Lower lobe of right lung (tissue), 2 donors: ENCODE measurements around the gene RASA2. TPM values are rescaled to one million over a fixed set of nuclear protein-coding genes. Genes with fewer than 3 reads are reported as not detected.

Source experiments
- ATAC-seq, 2 donors: fragments of 200-7000 bp; cut with Tn5 transposase; one replicate each; pipeline ENCODE4 v1.9.1; 2020 to 2022; ENCODE audit warnings: mild to moderate bottlenecking in 2 of 2, moderate library complexity in 2 of 2
- DNase-seq: peaks from one replicate; pipeline ENCODE4 v3.0.0-alpha.2; 2020
- H3K27ac ChIP-seq: fragments of 200-600 bp; one replicate; pipeline ENCODE4 v1.8.0; 2022
- H3K27me3 ChIP-seq: fragments of 200-600 bp; one replicate; pipeline ENCODE4 v1.8.0; 2022; ENCODE audit warnings: low read depth
- H3K36me3 ChIP-seq: fragments of 200-600 bp; one replicate; pipeline ENCODE4 v1.8.0; 2022; ENCODE audit warnings: mild to moderate bottlenecking
- H3K4me1 ChIP-seq: fragments of 200-600 bp; one replicate; pipeline ENCODE4 v1.8.0; 2022
- H3K4me3 ChIP-seq: fragments of 200-600 bp; one replicate; pipeline ENCODE4 v1.8.0; 2022; ENCODE audit warnings: mild to moderate bottlenecking
- H3K9me3 ChIP-seq: fragments of 200-600 bp; one replicate; pipeline ENCODE4 v1.8.0; 2022
- intact Hi-C: fragments of 100-400 bp; cut with DNase I; formaldehyde crosslinking; loops from one replicate; pipeline ENCODE4 v1.11.0; 2022
- total RNA-seq: library from RNA; stranded (reverse); fragmentation: NEBNext Ultra II Directional; extraction: Animal tissue kit (Norgen Biotek cat#: 25700); gene quantifications from one replicate; pipeline ENCODE4 v1.2.1, GENCODE V29; 2021
- TF ChIP-seq, protein P1 (sequence below): fragments of 200-600 bp; IDR thresholded peaks from one replicate; pipeline ENCODE4 v1.8.0; 2022; ENCODE audit warnings: antibody characterized with exemption, mild to moderate bottlenecking
- donor health status: DM: no; HTN: yes; CAD: no; lungs with severe emphysema.

The RASA2 gene
- total RNA-seq, 1 donor from 2014 or later: 21.5 TPM

DNA sequence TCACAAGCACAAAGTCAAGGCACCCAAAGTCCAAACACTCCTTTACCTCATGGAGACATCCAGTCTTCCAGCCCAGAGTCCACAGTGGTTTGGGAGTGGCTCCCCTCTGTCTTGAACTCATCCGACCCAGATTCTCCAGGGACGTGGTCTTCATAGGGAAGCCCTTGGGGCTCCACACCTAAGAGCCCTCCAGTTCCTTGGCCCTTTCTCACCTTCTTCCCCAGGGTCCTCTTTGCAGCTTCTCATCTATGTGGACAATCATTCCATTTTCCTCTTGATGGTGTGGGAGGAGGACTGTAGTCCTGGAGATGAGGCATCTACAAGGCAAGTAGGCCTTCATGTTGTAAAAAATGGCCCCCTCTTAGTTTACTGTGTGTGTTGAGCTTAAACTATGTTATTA, 164.0 kb downstream of the RASA2 start:
- no peak for ATAC-seq
- no peak overlapping the region for H3K4me3 ChIP-seq
- no peaks in the 10 kb centered on the region for H3K9me3 ChIP-seq
- no peak overlapping the region for H3K27ac ChIP-seq
- no peaks in the 10 kb centered on the region for H3K36me3 ChIP-seq
- H3K27me3 ChIP-seq: no peaks in the 10 kb centered on the region
- TF ChIP-seq, protein P1, sequence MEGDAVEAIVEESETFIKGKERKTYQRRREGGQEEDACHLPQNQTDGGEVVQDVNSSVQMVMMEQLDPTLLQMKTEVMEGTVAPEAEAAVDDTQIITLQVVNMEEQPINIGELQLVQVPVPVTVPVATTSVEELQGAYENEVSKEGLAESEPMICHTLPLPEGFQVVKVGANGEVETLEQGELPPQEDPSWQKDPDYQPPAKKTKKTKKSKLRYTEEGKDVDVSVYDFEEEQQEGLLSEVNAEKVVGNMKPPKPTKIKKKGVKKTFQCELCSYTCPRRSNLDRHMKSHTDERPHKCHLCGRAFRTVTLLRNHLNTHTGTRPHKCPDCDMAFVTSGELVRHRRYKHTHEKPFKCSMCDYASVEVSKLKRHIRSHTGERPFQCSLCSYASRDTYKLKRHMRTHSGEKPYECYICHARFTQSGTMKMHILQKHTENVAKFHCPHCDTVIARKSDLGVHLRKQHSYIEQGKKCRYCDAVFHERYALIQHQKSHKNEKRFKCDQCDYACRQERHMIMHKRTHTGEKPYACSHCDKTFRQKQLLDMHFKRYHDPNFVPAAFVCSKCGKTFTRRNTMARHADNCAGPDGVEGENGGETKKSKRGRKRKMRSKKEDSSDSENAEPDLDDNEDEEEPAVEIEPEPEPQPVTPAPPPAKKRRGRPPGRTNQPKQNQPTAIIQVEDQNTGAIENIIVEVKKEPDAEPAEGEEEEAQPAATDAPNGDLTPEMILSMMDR: no peak
- DNase-seq: no peak
- intact Hi-C loops: no loop called here
- no peaks in the 10 kb centered on the region for H3K4me1 ChIP-seq

DNA sequence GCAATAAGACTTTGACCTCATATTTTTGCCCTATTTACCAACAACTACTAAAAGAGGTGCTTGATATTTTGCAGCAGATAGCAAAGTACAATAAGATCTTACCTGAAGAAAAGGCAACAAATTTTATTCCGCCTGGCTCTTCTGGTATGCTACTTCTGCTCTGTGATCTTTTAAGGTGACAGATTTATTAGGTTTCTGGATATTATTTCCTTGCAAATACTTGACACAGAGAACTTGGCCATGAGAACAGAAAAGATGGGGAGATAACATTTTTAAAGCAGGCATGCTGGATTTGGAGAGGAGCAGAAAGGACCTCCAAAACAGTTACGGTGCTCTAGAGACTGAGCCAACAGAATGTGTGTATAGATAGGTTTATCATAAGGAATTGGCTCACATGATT, 164.6 kb downstream of the RASA2 start:
- ATAC-seq: no peak
- DNase-seq: no peak
- Histone ChIP-seq H3K9me3 (no peaks in the 10 kb centered on the region), H3K27me3 (no peaks in the 10 kb centered on the region), H3K36me3 (no peaks in the 10 kb centered on the region), H3K4me3 (no peak overlapping the region), H3K4me1 (no peaks in the 10 kb centered on the region), H3K27ac (no peak overlapping the region)
- TF ChIP-seq, protein P1: no peak
- intact Hi-C loops: no loop called here

DNA sequence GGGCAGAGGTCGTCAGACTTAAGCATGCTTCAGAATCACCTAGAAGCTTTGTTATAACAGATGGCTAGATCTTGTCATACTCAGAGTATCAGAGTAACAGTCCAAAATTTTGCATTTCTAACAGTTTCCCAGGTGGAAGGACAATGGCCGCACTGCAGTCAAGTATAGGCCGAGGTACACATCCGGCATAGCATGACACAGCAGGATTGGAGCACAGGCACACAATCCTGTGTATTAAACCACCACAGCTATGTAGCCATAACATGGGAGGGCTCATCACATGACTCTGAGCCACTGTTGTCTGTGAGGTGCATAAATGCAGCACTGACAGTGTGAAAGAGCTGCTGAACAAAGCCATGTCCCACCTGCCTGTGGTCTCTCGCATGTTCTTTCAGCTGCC, 165.5 kb downstream of the RASA2 start:
- no peaks in the 10 kb centered on the region for H3K9me3 ChIP-seq
- no peaks in the 10 kb centered on the region for H3K36me3 ChIP-seq
- intact Hi-C loops: no loop called here
- DNase-seq (no peak), ATAC-seq (no peak)
- H3K27me3 ChIP-seq: no peaks in the 10 kb centered on the region
- TF ChIP-seq, protein P1: no peak
- H3K27ac ChIP-seq: no peak overlapping the region
- H3K4me3 ChIP-seq: no peak overlapping the region
- no peaks in the 10 kb centered on the region for H3K4me1 ChIP-seq

DNA sequence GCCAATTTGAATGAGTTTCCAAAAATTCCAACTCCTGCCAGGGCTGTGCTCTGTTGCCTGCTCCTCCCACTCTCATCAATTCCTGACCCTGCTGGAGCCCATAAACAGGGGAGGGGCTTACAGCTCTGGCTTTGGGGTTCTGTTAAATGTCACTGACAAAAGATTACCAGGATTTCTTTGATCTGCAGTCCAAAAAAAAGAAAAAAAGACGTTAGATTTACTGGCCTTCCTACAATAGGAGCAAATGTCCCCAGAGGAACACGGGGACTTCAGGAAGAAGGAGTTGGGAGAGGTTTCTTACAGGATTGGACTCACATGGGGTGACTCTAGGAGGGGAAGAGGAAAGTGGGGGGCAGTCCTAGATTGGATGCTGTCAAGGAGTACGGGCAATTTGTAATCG, 167.0 kb downstream of the RASA2 start:
- DNase-seq: no peak
- TF ChIP-seq, protein P1: no peak
- H3K27me3 ChIP-seq: peaks cover 13% of the 10 kb centered on the region
- no peak overlapping the region for H3K27ac ChIP-seq
- H3K4me1 ChIP-seq: no peaks in the 10 kb centered on the region
- no peaks in the 10 kb centered on the region for H3K9me3 ChIP-seq
- H3K4me3 ChIP-seq: no peak overlapping the region
- intact Hi-C loops: no loop called here
- H3K36me3 ChIP-seq: no peaks in the 10 kb centered on the region
- no peak for ATAC-seq

DNA sequence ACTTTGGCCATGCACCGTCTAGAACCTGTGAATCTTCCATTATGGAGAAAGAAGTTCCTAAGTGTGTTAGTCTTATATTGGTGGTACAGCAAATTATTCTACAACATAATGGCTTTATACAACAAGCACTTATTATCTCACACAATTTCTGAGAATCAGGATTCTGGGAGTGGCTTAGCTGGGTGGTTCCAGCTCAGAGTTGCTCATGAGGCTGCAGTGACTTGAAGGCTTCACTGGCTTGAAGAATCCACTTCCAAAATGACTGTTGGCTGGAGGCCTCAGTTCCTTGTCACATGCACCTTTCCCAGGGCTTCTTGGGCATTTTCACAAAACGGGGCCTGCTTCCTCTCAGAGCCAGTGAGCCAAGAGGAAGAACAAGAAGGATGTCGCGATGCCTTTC, 169.0 kb downstream of the RASA2 start:
- Histone ChIP-seq H3K9me3 (no peaks in the 10 kb centered on the region), H3K27ac (no peak overlapping the region), H3K27me3 (peaks cover 17% of the 10 kb centered on the region), H3K4me3 (no peak overlapping the region), H3K4me1 (no peaks in the 10 kb centered on the region), H3K36me3 (no peaks in the 10 kb centered on the region)
- TF ChIP-seq, protein P1: no peak
- intact Hi-C loops: no loop called here
- DNase-seq (no peak), ATAC-seq (no peak)

DNA sequence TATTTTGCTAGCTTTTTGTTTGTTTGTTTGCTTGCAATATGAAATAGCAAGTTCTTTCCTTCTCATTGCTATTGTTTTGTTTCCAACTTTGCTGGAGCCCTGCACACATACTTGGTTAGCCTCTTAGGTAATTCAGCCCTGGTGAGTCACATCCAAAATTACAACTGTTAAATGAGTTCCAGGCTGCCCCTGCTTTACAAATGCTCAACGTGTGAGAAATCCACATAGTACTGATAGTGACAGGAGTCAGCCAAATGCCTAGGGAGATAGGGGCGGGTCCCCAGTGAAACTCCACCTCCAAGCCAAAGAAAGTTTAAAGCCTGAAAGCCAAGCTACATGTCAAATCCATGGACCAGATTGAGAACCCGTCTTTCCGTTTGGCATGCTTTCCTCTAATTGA, 169.9 kb downstream of the RASA2 start:
- no peak for ATAC-seq
- TF ChIP-seq, protein P1: no peak
- intact Hi-C loops: no loop called here
- DNase-seq: no peak
- Histone ChIP-seq H3K36me3 (no peaks in the 10 kb centered on the region), H3K9me3 (no peaks in the 10 kb centered on the region), H3K27me3 (peaks cover 17% of the 10 kb centered on the region), H3K4me1 (no peaks in the 10 kb centered on the region), H3K27ac (no peak overlapping the region), H3K4me3 (no peak overlapping the region)
